ENCODE results near the gene TTPAL.

DNA sequence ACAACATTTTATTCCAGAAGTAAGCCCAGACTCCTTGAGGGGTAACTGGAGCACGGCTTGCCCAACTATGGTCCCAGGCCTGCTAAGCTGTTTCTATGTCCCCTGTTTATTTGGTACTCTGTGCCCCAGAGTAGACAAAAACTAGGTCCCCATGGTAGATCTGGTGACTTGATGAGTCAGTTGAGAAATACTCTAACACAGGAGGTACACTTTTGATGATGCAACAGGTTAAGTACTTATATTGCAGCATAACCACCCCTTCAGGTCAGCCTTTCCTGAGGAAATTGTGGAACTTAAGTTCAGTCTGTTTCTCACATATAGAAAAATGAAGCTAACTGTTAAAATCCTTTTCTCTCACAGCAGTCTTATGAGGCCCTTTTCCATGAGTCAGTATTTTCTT, 19.6 kb downstream of the TTPAL start:
- no peak for TF ChIP-seq CTCF (IDR thresholded peaks at IDR 0.05)
- TF ChIP-seq POLR2A (IDR thresholded peaks at IDR 0.05), result no peak

Measured in right lobe of liver (tissue), 4 donors.